HepG2 (cell line): ENCODE results near the gene ZNF20. TPM values are rescaled to one million over a fixed set of nuclear protein-coding genes. Genes with fewer than 3 reads are reported as not detected.
"Not testable (repeated sequence)": the region's sequence is repeated elsewhere in the genome, so short reads cannot be mapped to it uniquely, and the experiment has no call there.

Source experiments
- ATAC-seq: fragments of 200-7000 bp; cut with Tn5 transposase; 3 replicates; pipeline ENCODE4 v1.9.1; 2020; ENCODE audit warnings: mild to moderate bottlenecking, moderate library complexity
- BruUV-seq: library from RNA; stranded (reverse); fragments of 400-500 nt; replicated peaks from 2 replicates; lab custom pipeline; 2021; lab: Mats Ljungman, UMichigan
- CTCF ChIA-PET: fragments of 300-600 bp; formaldehyde crosslinking; extraction: SDS; loops from one replicate; lab custom pipeline; 2021; ENCODE audit warnings: low total read pairs, inconsistent platforms, low intra/inter-chr PET ratio; lab: Yijun Ruan, JAX
- POLR2A ChIA-PET: fragments of 350-600 bp; sonication (Branson Sonifier 250); formaldehyde crosslinking; loops from one replicate; lab custom pipeline; 2020; ENCODE audit warnings: antibody characterized with exemption, inconsistent platforms; lab: Yijun Ruan, JAX
- DNase-seq: peaks from one replicate; pipeline ENCODE4 v3.0.0-alpha.2; 2015; ENCODE audit warnings: low spot score
- FAIRE-seq: peaks from 3 replicates; lab custom pipeline; 2011; peaks lifted over from hg19 to GRCh38; lab: Jason Lieb, UNC
- H2AFZ ChIP-seq: one replicate; pipeline ENCODE4 v1.6.1; 2011; ENCODE audit warnings: low read length, inconsistent platforms
- H3K27ac ChIP-seq: fragments of 300-600 bp; 3 replicates; pipeline ENCODE4 v1.8.0; 2011; ENCODE audit warnings: mixed run types, mild to moderate bottlenecking, mixed read lengths, low read length, inconsistent platforms; ENCODE audit not compliant: insufficient read depth; ENCODE audit errors: extremely low read length
- H3K27me3 ChIP-seq, 2 experiments: fragments of 200-600 bp in 1 of 2; 2 replicates in 1 of 2; 3 replicates in 1 of 2; pipeline versions ENCODE4 v1.6.0 to v1.8.0; 2011; ENCODE audit warnings: low read length in 2 of 2, mild to moderate bottlenecking in 2 of 2, moderate library complexity in 2 of 2, inconsistent platforms in 1 of 2; ENCODE audit not compliant: insufficient read depth in 2 of 2, control insufficient read depth in 1 of 2
- H3K36me3 ChIP-seq, 2 experiments: fragments of 200-600 bp in 1 of 2; replicated peaks in 1 of 2; 2 replicates in 1 of 2; 3 replicates in 1 of 2; pipeline versions ENCODE4 v1.5.1 to v1.8.0; 2011; ENCODE audit warnings: low read length in 2 of 2, inconsistent platforms in 1 of 2; ENCODE audit not compliant: insufficient read depth in 2 of 2, control insufficient read depth in 1 of 2
- H3K4me1 ChIP-seq: 2 replicates; pipeline ENCODE4 v1.5.1; 2012; ENCODE audit warnings: low read length, inconsistent platforms; ENCODE audit not compliant: insufficient read depth
- H3K4me2 ChIP-seq: 2 replicates; pipeline ENCODE4 v1.6.0; 2011; ENCODE audit warnings: low read depth, low read length, inconsistent platforms
- H3K4me3 ChIP-seq, 3 experiments: fragments of 200-600 bp in 1 of 3; sonication (generic), shearing (Covaris generic) in 1 of 3; replicated peaks in 1 of 3; 2 replicates each; pipeline ENCODE4 v1.5.1; 2011 to 2016; ENCODE audit warnings: low read length in 3 of 3, inconsistent platforms in 2 of 3, low read depth in 2 of 3, mild to moderate bottlenecking in 2 of 3, control low read depth in 1 of 3, mixed read lengths in 1 of 3; ENCODE audit not compliant: insufficient read depth in 1 of 3
- H3K79me2 ChIP-seq: one replicate; pipeline ENCODE4 v1.6.1; 2011; ENCODE audit warnings: low read length, inconsistent platforms; ENCODE audit not compliant: insufficient read depth
- H3K9ac ChIP-seq: 2 replicates; pipeline ENCODE4 v1.6.0; 2011; ENCODE audit warnings: mild to moderate bottlenecking, low read depth, low read length, inconsistent platforms; ENCODE audit not compliant: insufficient read depth
- H3K9me3 ChIP-seq: 2 replicates; pipeline ENCODE4 v1.5.1; 2012; ENCODE audit warnings: mild to moderate bottlenecking, low read length
- H4K20me1 ChIP-seq: 2 replicates; pipeline ENCODE4 v1.6.0; 2011; ENCODE audit warnings: inconsistent platforms, mild to moderate bottlenecking, low read length, moderate library complexity; ENCODE audit not compliant: insufficient read depth
- CENPT ChIP-seq: sonication (generic); formaldehyde crosslinking; IDR thresholded peaks from 2 replicates; pipeline ENCODE4 v1.8.0; 2022; ENCODE audit warnings: low read depth, mild to moderate bottlenecking, moderate library complexity, missing genetic modification reagents
- IKZF4 ChIP-seq: sonication (generic); formaldehyde crosslinking; IDR thresholded peaks from 2 replicates; pipeline ENCODE4 v1.5.1; 2020; ENCODE audit warnings: borderline replicate concordance, mild to moderate bottlenecking, low read depth, missing genetic modification reagents; ENCODE audit errors: not compliant biosample characterization
- SMAD1 ChIP-seq: sonication (generic); formaldehyde crosslinking; IDR thresholded peaks from 2 replicates; pipeline ENCODE4 v1.4.0; 2020; ENCODE audit warnings: missing genetic modification reagents, low read depth, mild to moderate bottlenecking, borderline replicate concordance
- SP1 ChIP-seq, 2 experiments: fragments of 450-650 bp in 1 of 2; sonication (generic) in 1 of 2; formaldehyde crosslinking in 1 of 2; IDR thresholded peaks; 2 replicates each; pipeline versions ENCODE4 v1.4.0 to v1.6.1; 2016 to 2020; ENCODE audit warnings: missing genetic modification reagents in 1 of 2
- ZFX ChIP-seq: sonication (generic); formaldehyde crosslinking; IDR thresholded peaks from 2 replicates; pipeline ENCODE4 v1.4.0; 2020; ENCODE audit warnings: mild to moderate bottlenecking, low read depth, missing genetic modification reagents, moderate library complexity
- ZNF263 ChIP-seq: sonication (generic); formaldehyde crosslinking; IDR thresholded peaks from 2 replicates; pipeline ENCODE4 v1.4.0; 2020; ENCODE audit warnings: missing genetic modification reagents
- ZNF460 ChIP-seq: sonication (generic); formaldehyde crosslinking; IDR thresholded peaks from 2 replicates; pipeline ENCODE4 v1.5.1; 2020; ENCODE audit warnings: missing genetic modification reagents, mild to moderate bottlenecking, borderline replicate concordance
- ZNF761 ChIP-seq: sonication (generic); formaldehyde crosslinking; conservative IDR thresholded peaks from 2 replicates; pipeline ENCODE4 v1.4.0; 2020; ENCODE audit warnings: mild to moderate bottlenecking, missing genetic modification reagents
- WGBS: methylation state at CpG from one replicate; pipeline ENCODE4 v1.1.6; 2017; ENCODE audit warnings: low lambda C conversion rate; 5-methylcytosine and 5-hydroxymethylcytosine counted together
- in situ Hi-C: cut with HindIII; loops from 2 replicates; pipeline ENCODE4 v1.10.0; 2017; ENCODE audit warnings: low pct_unique_long_range_greater_than_20kb; ENCODE audit not compliant: extremely low pct_ligation_motif_present
- intact Hi-C: fragments of 100-400 bp; cut with micrococcal nuclease; formaldehyde crosslinking; loops from one replicate; pipeline ENCODE4 v1.10.0; 2022; ENCODE audit not compliant: unreplicated experiment
- polyA plus RNA-seq, 8 experiments: library from polyadenylated mRNA; depleted of rRNA in 3 of 8; stranded (reverse) in 7 of 8; unstranded in 1 of 8; fragments of >200 nt; fragmentation: Illumina TruSeq in 4 of 8; extraction: Trizol in 4 of 8; gene quantifications; 2 replicates each; pipeline versions ENCODE4 v1.2.1 to v1.2.3, GENCODE V29; 2011 to 2016; ENCODE audit warnings: low read depth in 4 of 8, missing spikeins in 1 of 8, mixed read lengths in 1 of 8; ENCODE audit not compliant: insufficient read depth in 1 of 8
- total RNA-seq, 5 experiments: library from RNA; depleted of rRNA; stranded (reverse); fragments of >200 nt; fragmentation: Illumina TruSeq; extraction: Trizol; gene quantifications; 2 replicates each; pipeline ENCODE4 v1.2.3, GENCODE V29; 2016; ENCODE audit warnings: low read depth in 1 of 5

Gene ZNF20
- total and polyA plus RNA-seq, 2 of the 13 experiments (the other 11 are each of a cell fraction or from before 2014, with no cell fraction given) = 1.6 to 8.0 TPM

DNA sequence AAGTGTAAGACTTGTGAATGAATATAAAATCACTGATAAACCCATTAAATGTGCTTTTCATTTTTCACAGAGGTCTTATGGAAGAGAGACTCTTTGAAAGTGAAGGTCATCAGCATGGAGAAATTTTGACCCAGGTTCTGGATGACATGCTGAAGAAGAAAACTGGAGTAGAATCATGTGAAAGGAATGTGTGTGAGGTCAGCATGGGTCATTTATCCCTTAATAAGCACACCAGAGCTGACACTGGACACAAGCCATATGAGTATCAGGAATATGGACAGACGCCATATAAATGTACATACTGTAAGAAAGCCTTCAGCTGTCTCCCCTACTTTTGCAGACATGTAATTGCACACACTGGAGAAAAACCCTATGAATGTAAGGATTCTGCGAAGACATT is 29.0 kb downstream of the ZNF20 start:
- Histone ChIP-seq H3K4me3 (no peak overlapping the region), H3K9ac (no peak overlapping the region), H3K36me3 (peaks cover 0 to 4% of the 10 kb centered on the region in 2 experiments; a peak in 2 of 5 replicates), H4K20me1 (no peaks in the 10 kb centered on the region), H3K9me3 (no peaks in the 10 kb centered on the region), H3K27ac (no peak overlapping the region), H3K4me1 (peaks cover 46% of the 10 kb centered on the region), H2AFZ (no peak overlapping the region), H3K79me2 (no peaks in the 10 kb centered on the region), H3K27me3 (no peaks in the 10 kb centered on the region), H3K4me2 (no peak overlapping the region)
- no peak for DNase-seq
- ATAC-seq = no peak
- WGBS = 37% methylated on average over 2 of the region's 2 CpGs
- no peak for TF ChIP-seq SMAD1
- TF ChIP-seq SP1 (IDR thresholded peaks at IDR 0.05) = no peak
- TF ChIP-seq SP1 (CRISPR knock-in tag; IDR thresholded peaks at IDR 0.05) = no peak
- no peak for TF ChIP-seq ZFX (CRISPR knock-in tag)
- no peak for TF ChIP-seq IKZF4 (CRISPR knock-in tag)
- no peak for TF ChIP-seq ZNF263 (CRISPR knock-in tag)
- TF ChIP-seq ZNF460 (CRISPR knock-in tag) = no peak
- no peak for TF ChIP-seq CENPT
- no peak for FAIRE-seq
- POLR2A ChIA-PET = no interaction called here
- no TSS peak for BruUV-seq
- in situ Hi-C loops (no loop called here), intact Hi-C loops (no loop called here)
- CTCF ChIA-PET = no interaction called here

DNA sequence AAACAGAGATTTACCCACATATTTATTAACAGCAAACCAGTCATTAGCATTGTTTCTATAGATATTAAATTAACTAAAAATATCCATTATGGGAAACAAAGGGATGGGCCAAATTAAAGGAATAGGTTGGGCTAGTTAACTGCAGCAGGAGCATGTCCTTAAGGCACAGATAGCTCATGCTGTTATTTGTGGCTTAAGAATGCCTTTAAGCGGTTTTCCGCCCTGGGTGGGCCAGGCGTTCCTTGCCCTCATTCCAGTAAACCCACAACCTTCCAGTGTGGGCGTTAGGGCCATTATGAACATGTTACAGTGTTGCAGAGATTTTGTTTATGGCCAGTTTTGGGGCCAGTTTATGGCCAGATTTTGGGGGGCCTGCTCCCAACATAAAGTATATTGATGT is 36.2 kb downstream of the ZNF20 start:
- POLR2A ChIA-PET = interaction anchor here (2.2 kb wide), 1 partner anchor 9 kb away, joined by 4 read pairs; no protein-coding TSS in a partner anchor
- H4K20me1 ChIP-seq, ATAC-seq, H2AFZ ChIP-seq, H3K9ac ChIP-seq, DNase-seq, FAIRE-seq, in situ Hi-C loops, H3K4me3 ChIP-seq, H3K36me3 ChIP-seq, H3K27ac ChIP-seq, CTCF ChIA-PET, H3K79me2 ChIP-seq, BruUV-seq, H3K9me3 ChIP-seq: not testable (repeated sequence)
- 32% methylated on average over 4 of the region's 4 CpGs for WGBS
- peak; percentile 97 for TF ChIP-seq ZNF761 (CRISPR knock-in tag)
- TF ChIP-seq, all 625 proteins: peak for 1; not testable (repeated sequence) for 624
- intact Hi-C loops, H3K27me3 ChIP-seq, H3K4me1 ChIP-seq, H3K4me2 ChIP-seq: not testable (repeated sequence)
